HEK293 (cell line): ENCODE results near the gene HM13.
"Not testable (repeated sequence)": the region's sequence is repeated elsewhere in the genome, so short reads cannot be mapped to it uniquely, and the experiment has no call there.

Experiments used
- CTCF ChIA-PET: fragments of 350-600 bp; formaldehyde crosslinking; extraction: SDS; loops from one replicate; lab custom pipeline; 2021; ENCODE audit warnings: antibody characterized with exemption; lab: Yijun Ruan, JAX
- POLR2A ChIA-PET: fragments of 300-600 bp; formaldehyde crosslinking; extraction: SDS; loops from one replicate; lab custom pipeline; 2020; ENCODE audit warnings: antibody characterized with exemption, inconsistent platforms; lab: Yijun Ruan, JAX
- H3K27ac ChIP-seq: fragments of 200-500 bp; sonication (Bioruptor generic); 2 replicates; pipeline ENCODE4 v1.5.1; 2014; ENCODE audit warnings: low read depth, low read length, control low read depth, inconsistent platforms; ENCODE audit errors: extremely low read depth
- H3K36me3 ChIP-seq, 2 experiments: fragments of 200-500 bp in 1 of 2; sonication (Bioruptor generic) in 1 of 2; 1 replicate in 1 of 2; 2 replicates in 1 of 2; pipeline ENCODE4 v1.5.1; 2014 to 2017; ENCODE audit warnings: inconsistent platforms in 2 of 2, low read length in 2 of 2; ENCODE audit not compliant: control insufficient read depth in 2 of 2, insufficient read depth in 1 of 2
- H3K4me1 ChIP-seq: fragments of 200-500 bp; sonication (Bioruptor generic); 2 replicates; pipeline ENCODE4 v1.5.1; 2014; ENCODE audit warnings: mild to moderate bottlenecking, low read length, inconsistent platforms; ENCODE audit not compliant: control insufficient read depth, insufficient read depth
- H3K4me3 ChIP-seq: 2 replicates; pipeline ENCODE4 v1.5.1; 2011; ENCODE audit warnings: low read depth, mild to moderate bottlenecking, control low read depth, low read length, moderate library complexity
- H3K9me3 ChIP-seq: fragments of 200-500 bp; sonication (Bioruptor generic); 2 replicates; pipeline ENCODE4 v1.5.1; 2014; ENCODE audit warnings: low read depth, low read length, inconsistent platforms; ENCODE audit not compliant: control insufficient read depth, insufficient read depth
- INSM2 ChIP-seq: fragments of 450-650 bp; formaldehyde crosslinking; IDR thresholded peaks from 2 replicates; pipeline ENCODE4 v1.5.1; 2016; ENCODE audit warnings: missing biosample characterization, missing genetic modification characterization
- MYNN ChIP-seq: fragments of 450-650 bp; formaldehyde crosslinking; IDR thresholded peaks from 2 replicates; pipeline ENCODE4 v1.5.1; 2016; ENCODE audit warnings: missing biosample characterization, missing genetic modification characterization, borderline replicate concordance
- OSR2 ChIP-seq: fragments of 450-650 bp; formaldehyde crosslinking; IDR thresholded peaks from 2 replicates; pipeline ENCODE4 v1.5.1; 2016; ENCODE audit warnings: missing biosample characterization, missing genetic modification characterization
- ZBTB10 ChIP-seq: fragments of 450-650 bp; formaldehyde crosslinking; IDR thresholded peaks from 2 replicates; pipeline ENCODE4 v1.5.1; 2016; ENCODE audit warnings: missing biosample characterization, missing genetic modification characterization
- ZBTB20 ChIP-seq: fragments of 450-650 bp; formaldehyde crosslinking; IDR thresholded peaks from 2 replicates; pipeline ENCODE4 v1.5.1; 2016; ENCODE audit warnings: missing biosample characterization, missing genetic modification characterization
- ZFHX2 ChIP-seq: fragments of 450-650 bp; formaldehyde crosslinking; conservative IDR thresholded peaks from 2 replicates; pipeline ENCODE4 v1.5.1; 2016; ENCODE audit warnings: missing biosample characterization, missing genetic modification characterization
- ZNF112 ChIP-seq: fragments of 450-650 bp; formaldehyde crosslinking; IDR thresholded peaks from 2 replicates; pipeline ENCODE4 v1.5.0; 2017; ENCODE audit warnings: missing biosample characterization, missing genetic modification characterization
- ZNF121 ChIP-seq: fragments of 450-650 bp; formaldehyde crosslinking; IDR thresholded peaks from 2 replicates; pipeline ENCODE4 v1.5.1; 2016; ENCODE audit warnings: missing biosample characterization, missing genetic modification characterization
- ZNF157 ChIP-seq: fragments of 450-650 bp; formaldehyde crosslinking; IDR thresholded peaks from 2 replicates; pipeline ENCODE4 v1.5.1; 2016; ENCODE audit warnings: missing biosample characterization, missing genetic modification characterization
- ZNF274 ChIP-seq, 2 experiments: fragments of 200-500 bp in 1 of 2; fragments of 450-650 bp in 1 of 2; sonication (Bioruptor generic) in 1 of 2; formaldehyde crosslinking in 1 of 2; IDR thresholded peaks; 2 replicates each; pipeline versions ENCODE4 v1.5.1 to v1.6.1; 2014 to 2016; ENCODE audit warnings: borderline replicate concordance in 1 of 2, inconsistent platforms in 1 of 2, low read length in 1 of 2, missing biosample characterization in 1 of 2, missing genetic modification characterization in 1 of 2
- ZNF280C ChIP-seq: fragments of 450-650 bp; formaldehyde crosslinking; IDR thresholded peaks from 2 replicates; pipeline ENCODE4 v1.5.1; 2016; ENCODE audit warnings: missing biosample characterization, missing genetic modification characterization
- ZNF302 ChIP-seq: fragments of 450-650 bp; formaldehyde crosslinking; IDR thresholded peaks from 2 replicates; pipeline ENCODE4 v1.5.1; 2016; ENCODE audit warnings: missing biosample characterization, missing genetic modification characterization, low read depth
- ZNF311 ChIP-seq: fragments of 450-650 bp; formaldehyde crosslinking; IDR thresholded peaks from 2 replicates; pipeline ENCODE4 v1.5.1; 2017; ENCODE audit warnings: missing biosample characterization, missing genetic modification characterization, borderline replicate concordance
- ZNF341 ChIP-seq: fragments of 450-650 bp; formaldehyde crosslinking; IDR thresholded peaks from 2 replicates; pipeline ENCODE4; 2016; ENCODE audit warnings: low read depth, missing biosample characterization, missing genetic modification characterization
- ZNF362 ChIP-seq: fragments of 450-650 bp; formaldehyde crosslinking; IDR thresholded peaks from 2 replicates; pipeline ENCODE4 v1.5.1; 2016; ENCODE audit warnings: missing biosample characterization, missing genetic modification characterization
- ZNF449 ChIP-seq: fragments of 450-650 bp; formaldehyde crosslinking; IDR thresholded peaks from 2 replicates; pipeline ENCODE4 v1.5.1; 2017; ENCODE audit warnings: missing biosample characterization, mild to moderate bottlenecking, missing genetic modification characterization, moderate library complexity
- ZNF501 ChIP-seq: fragments of 450-650 bp; formaldehyde crosslinking; IDR thresholded peaks from 2 replicates; pipeline ENCODE4 v1.5.1; 2016; ENCODE audit warnings: missing biosample characterization, missing genetic modification characterization
- ZNF560 ChIP-seq: fragments of 450-650 bp; formaldehyde crosslinking; IDR thresholded peaks from 2 replicates; pipeline ENCODE4 v1.5.1; 2017; ENCODE audit warnings: missing biosample characterization, missing genetic modification characterization, borderline replicate concordance
- ZNF561 ChIP-seq: fragments of 450-650 bp; IDR thresholded peaks from 2 replicates; pipeline ENCODE4 v1.5.1; 2018; ENCODE audit warnings: missing biosample characterization, missing genetic modification characterization, borderline replicate concordance
- ZSCAN4 ChIP-seq: fragments of 450-650 bp; formaldehyde crosslinking; IDR thresholded peaks from 2 replicates; pipeline ENCODE4 v1.5.1; 2017; ENCODE audit warnings: missing biosample characterization, missing genetic modification characterization

HM13 gene

GRCh38 chr20:31596412-31596715, 82.1 kb downstream of the HM13 start:
- H3K27ac ChIP-seq, H3K4me1 ChIP-seq, H3K36me3 ChIP-seq, H3K9me3 ChIP-seq, H3K4me3 ChIP-seq: not testable (repeated sequence)
- TF ChIP-seq ZNF362 (tag by site-specific recombination): 0 out of 2 replicates have a peak, but pooled peaks have one; percentile 64
- ChIA-PET POLR2A (interaction anchor here (0.6 to 2.2 kb wide), 3 partner anchors 8 to 127 kb away, joined by 7 to 19 read pairs (median 8); partner anchors contain the start of gene ID1), CTCF (interaction anchor here (0.6 to 1.7 kb wide), 4 partner anchors 9 to 213 kb away, joined by 3 to 10 read pairs (median 4); no protein-coding TSS in a partner anchor)

GRCh38 chr20:31596831-31597480, 82.7 kb downstream of the HM13 start:
- Histone ChIP-seq H3K27ac (no peak overlapping the region), H3K4me3 (no peak overlapping the region), H3K4me1 (no peaks in the 10 kb centered on the region), H3K9me3 (no peaks in the 10 kb centered on the region), H3K36me3 (no peaks in the 10 kb centered on the region)
- CTCF ChIA-PET: interaction anchor here (0.7 kb wide), 2 partner anchors 10 to 126 kb away, joined by 3 read pairs; no protein-coding TSS in a partner anchor
- POLR2A ChIA-PET: interaction anchor here (0.8 kb wide), 1 partner anchor 12 kb away, joined by 3 read pairs; no protein-coding TSS in a partner anchor
- TF ChIP-seq ZNF501 (tag by site-specific recombination): no peak
- no peak for TF ChIP-seq OSR2 (tag by site-specific recombination)
- no peak for TF ChIP-seq INSM2 (tag by site-specific recombination)
- no peak for TF ChIP-seq MYNN (tag by site-specific recombination)
- TF ChIP-seq ZNF280C (tag by site-specific recombination): no peak
- TF ChIP-seq ZNF157 (tag by site-specific recombination): no peak
- TF ChIP-seq ZSCAN4 (tag by site-specific recombination): no peak
- TF ChIP-seq ZNF112 (tag by site-specific recombination): no peak
- no peak for TF ChIP-seq ZBTB20
- TF ChIP-seq ZNF302 (tag by site-specific recombination): no peak
- TF ChIP-seq ZNF560 (tag by site-specific recombination): no peak
- TF ChIP-seq ZNF311: no peak
- TF ChIP-seq ZNF341 (tag by site-specific recombination): no peak

GRCh38 chr20:31597481-31597855, 83.2 kb downstream of the HM13 start:
- no peaks in the 10 kb centered on the region for H3K36me3 ChIP-seq
- ChIA-PET POLR2A (interaction anchor here (0.8 kb wide), 1 partner anchor 11 kb away, joined by 3 read pairs; no protein-coding TSS in a partner anchor), CTCF (interaction anchor here (0.7 to 26.4 kb wide), 2 partner anchors 34 to 126 kb away, joined by 3 to 1204 read pairs; no protein-coding TSS in a partner anchor)
- H3K4me1 ChIP-seq: no peaks in the 10 kb centered on the region
- no peaks in the 10 kb centered on the region for H3K9me3 ChIP-seq
- no peak overlapping the region for H3K4me3 ChIP-seq
- H3K27ac ChIP-seq: no peak overlapping the region
- TF ChIP-seq ZBTB10 (tag by site-specific recombination): no peak
- no peak for TF ChIP-seq ZNF274 (IDR thresholded peaks at IDR 0.05; ENCODE audit: low read length)
- no peak for TF ChIP-seq ZNF274 (tag by site-specific recombination; IDR thresholded peaks at IDR 0.05; ENCODE audit: borderline replicate concordance)
- no peak for TF ChIP-seq ZNF449 (tag by site-specific recombination)
- peak; percentile 54; the same call in 1 of the 2 replicates for TF ChIP-seq ZNF121 (tag by site-specific recombination)
- TF ChIP-seq ZFHX2 (tag by site-specific recombination): no peak
- TF ChIP-seq ZNF561: no peak
